ENCODE measurements around the gene ENAH.

Gene ENAH

DNA sequence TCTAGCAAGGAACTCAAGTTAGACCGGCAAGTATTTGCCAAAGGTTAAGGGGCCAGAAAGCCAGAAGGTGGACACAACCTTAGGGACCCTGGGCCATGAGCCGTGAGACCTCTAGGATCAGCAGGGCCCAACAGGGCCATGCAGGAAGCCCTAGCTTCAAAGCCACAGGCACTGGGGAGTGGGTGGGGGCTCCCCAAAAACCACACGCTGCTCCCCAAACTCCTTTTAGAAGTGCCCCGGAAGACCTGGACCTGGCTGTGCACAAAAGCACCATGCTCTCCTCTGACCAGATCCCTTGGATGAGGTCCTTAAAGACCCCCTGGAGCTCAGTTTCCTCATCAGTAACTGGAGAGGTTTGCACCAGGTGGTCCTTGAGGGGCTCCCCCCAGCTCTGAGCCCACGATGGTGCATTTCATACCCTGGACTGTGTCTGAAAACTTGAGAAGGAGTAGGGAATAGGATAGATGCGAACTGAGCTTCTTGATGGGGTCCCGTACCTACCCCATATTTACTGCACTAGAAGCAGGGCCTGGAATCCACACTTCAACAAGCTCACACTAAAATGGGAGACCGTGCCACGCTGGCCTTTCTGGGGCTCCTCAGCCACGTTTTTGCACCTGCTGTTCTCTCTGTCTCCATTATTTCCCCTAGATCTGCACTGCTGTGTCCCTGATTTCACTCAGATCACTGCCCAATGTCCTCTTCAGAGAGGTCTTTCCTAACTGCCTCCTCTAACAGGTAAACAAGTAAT is 184.5 kb downstream of the ENAH start:
- DNase-seq: peak in 1 of 2 donors; percentile 29

DNA sequence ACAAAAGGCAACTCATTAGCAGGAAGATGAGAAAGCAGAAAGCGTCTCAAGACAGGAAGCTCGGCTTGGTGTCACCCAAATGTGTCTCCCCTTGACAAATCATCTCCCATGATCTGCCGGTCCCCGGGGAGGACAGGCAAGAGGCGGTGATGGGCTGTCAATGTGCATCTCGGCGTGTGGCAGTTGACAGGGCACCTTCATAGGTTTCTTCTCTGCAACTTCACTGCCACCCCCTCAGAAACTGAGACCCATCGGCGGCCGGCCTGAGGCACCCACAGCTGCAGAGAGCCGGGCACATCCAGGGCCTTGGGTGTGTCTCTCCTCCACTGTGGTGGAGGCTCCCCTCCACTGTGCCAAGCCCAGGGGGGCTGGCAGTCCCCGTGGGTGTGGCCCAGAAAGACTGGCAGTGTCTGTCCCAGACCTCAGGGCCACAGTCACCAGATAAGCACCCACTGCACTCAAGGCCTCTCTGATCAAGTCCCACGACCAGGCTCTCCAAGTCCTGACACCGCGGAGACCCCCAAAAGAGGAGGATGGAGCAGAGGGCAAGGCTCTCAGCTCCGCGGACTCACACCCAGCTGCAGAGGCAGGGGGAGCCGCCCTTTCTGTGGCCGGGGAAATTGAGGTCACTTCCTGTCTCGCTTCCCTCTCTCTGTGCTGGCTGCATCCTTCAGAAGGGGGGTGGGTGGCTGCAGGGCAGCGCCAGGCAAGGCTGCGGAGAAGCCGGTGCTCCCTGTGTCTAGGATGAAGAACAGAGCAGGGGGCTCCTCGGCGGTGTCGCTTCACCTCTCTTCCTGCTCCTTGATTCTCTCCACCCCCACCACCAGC is 185.5 kb downstream of the ENAH start:
- peak; percentile 84 to 87 for DNase-seq

DNA sequence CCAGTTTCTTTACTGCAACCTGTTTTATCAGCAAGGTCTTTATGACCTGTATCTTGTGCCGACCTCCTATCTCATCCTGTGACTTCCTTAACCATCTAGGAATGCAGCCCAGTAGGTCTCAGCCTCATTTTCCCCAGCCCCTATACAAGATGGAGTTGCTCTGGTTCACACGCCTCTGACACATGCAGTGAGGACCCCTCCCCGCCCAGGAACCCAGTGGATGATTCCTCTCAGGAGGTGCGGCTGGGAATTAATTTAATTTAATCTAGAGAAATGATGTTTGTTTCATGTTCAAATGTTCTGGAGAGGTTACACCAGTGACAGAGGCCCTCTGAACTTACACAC is 186.1 kb downstream of the ENAH start:
- DNase-seq: no peak

DNA sequence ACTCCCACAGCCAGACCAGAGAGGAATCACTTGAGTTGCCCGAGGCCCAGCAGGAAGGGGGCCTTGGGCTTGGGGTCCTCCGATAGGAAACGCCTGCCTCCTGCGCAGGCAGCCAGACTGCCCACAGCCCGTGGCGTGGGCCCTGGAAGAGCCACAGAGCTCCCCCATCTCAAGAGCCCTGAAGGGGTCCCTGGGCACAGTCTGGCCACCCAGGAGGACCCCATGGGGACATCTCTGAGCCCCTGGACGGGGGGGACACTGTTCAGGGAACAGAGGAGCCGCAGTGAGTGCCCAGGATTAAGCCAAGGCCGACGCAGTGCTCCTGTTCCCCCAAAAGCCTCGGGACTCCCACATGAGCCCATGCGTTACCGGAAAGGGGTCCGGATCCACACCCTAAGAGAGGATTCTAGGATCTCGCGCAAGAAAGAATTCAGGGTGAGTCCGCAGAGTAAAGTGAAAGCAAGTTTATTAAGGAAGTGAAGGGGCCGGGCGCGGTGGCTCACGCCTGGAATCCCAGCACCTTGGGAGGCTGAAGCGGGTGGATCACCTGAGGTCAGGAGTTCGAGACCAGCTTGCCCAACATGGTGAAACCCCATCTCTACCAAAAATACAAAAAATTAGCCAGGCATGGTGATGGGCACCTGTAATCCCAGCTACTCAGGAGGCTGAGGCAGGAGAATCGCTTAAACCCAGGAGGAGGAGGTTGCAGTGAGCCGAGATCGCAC is 187.0 kb downstream of the ENAH start:
- no peak for DNase-seq

DNA sequence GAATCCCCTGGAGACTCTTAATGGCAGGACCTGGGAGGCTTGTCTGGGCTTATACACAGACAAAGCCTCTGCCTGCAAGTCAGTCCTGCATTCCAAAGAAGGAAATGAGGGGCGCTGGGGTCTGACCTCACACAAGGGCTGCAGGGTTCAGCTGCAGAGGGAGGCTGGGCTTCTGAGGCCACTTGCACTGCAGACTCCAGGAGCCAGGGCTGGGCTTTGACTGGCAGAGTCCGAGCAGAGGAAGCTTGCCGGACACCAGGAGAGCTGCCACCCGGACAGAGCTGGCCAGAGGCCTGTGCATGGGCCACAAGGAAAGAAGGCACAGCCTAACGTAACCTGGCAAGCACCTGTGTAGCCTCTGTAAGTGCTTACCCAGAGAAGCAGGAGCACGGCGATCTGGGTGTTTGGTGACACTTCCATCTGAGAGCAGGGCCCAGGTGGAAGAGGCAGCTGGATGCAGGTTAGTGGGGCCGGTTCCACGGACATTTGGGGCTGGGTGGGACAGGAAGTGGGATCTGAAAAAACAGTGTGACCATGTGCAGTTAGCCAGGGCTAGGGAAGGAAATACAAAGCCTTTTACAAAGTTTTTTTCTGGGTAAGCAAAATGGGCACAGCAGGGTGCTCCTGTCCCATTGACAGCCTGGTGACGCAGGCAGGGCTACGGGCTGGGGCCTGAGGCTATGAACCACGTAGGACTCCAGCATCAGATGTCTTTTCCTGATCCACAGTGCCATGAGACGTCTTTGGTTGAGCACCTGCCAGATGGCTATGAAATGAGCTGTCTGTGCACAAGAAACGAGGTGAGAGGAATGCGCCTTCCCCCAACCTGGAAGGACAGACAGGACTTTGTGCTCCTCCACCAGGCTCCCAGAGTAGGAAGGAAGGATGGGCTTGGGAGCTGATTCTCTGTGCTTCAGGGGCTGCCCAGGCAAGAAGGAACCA is 187.8 kb downstream of the ENAH start:
- DNase-seq: no peak

DNA sequence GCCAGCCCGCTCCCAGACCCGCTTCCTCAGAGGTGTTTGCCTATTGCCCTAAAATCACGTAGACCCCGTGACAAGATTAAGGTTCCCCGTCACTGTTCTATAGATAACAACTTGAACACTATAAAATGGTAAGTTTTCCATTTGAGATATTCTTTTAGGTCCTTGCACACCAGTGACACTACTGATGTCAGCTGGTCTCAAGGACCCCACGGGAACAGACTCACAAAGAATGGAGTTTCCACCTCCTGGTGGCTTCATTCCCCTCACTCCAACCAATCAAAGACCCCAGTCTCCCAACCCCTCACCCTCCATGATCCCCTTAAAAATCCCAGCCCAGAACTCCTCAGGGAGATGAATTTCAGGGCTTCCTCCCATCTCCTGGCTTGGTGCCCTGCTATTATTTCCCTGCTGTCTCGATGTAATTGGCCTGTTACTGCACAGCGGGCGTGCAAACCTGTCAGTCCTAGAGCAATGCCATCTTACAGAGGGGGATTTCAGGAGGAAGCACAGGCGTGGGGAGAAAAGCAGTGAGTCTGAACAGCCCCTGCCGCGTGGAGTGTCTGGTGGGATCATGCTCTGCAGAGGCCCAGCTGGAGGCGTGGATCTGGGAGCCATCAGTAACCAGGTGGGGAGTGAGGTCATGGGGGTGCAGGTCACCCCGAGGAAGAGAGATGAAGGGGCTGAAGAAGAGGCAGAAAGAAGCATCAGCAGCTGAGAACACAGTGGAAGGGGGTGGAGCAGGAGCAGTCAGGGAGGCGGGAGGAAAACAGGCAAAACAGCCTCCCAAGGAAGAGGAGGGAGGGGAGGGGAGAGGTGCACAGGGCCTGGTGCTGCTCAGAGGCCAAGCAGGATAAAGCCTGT is 190.0 kb downstream of the ENAH start:
- no peak for DNase-seq

DNA sequence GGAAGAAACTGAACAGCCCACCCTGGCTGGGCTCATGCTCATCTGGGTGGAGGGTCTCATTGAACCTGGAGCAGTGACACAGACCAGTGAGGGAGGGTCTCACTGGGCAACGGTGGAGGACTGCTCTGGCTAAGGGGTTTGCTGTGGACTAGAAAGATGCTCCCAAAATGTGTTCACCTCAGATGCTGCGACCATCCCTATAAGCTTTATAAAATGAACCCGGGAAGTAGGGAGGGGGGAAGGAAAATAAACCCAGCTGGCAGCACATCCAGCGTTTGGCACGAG is 190.6 kb downstream of the ENAH start:
- DNase-seq: no peak

DNA sequence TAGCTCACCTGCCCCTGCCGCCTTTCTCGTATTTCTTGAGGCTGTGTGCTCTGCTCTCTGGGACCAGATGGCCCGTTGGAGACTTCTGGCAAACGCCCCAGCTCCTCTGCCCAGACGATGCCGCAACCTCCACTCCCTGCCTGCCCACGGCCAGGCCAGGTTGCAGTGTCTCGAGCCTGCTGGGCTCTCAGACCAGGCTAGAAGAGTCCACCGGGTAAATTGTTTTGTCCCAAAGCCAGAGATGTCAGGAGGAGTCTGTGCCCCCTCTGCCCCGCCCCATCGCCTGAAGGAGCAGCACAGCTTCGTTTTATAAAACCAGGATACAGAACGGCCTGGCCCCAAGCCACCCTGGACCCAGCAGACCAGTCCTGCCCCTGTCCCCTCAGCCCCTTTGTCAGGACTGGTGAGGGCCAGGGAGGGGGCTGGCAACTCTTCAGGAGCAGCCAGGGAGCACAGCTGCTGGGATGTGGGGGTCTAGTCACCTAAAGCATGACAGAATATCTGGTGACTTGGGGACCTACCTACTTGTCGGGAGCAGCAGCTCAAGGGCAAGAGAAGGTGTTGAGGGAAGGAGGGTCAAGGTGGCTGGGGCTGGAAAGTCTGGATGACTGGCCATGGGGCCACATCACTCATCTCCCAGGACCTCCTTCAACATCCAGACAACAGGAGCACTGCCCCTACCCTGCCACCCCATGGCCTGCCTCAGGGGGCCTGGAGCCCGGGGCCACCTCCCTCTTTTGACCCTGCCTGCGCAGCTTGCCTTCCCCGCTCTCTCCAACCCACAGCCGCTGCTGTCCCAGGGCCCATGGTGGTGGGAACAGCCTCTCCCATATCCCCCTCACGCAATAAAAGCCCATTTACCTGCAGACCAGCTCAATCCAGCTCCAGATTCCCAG is 191.1 kb downstream of the ENAH start:
- no peak for DNase-seq

DNA sequence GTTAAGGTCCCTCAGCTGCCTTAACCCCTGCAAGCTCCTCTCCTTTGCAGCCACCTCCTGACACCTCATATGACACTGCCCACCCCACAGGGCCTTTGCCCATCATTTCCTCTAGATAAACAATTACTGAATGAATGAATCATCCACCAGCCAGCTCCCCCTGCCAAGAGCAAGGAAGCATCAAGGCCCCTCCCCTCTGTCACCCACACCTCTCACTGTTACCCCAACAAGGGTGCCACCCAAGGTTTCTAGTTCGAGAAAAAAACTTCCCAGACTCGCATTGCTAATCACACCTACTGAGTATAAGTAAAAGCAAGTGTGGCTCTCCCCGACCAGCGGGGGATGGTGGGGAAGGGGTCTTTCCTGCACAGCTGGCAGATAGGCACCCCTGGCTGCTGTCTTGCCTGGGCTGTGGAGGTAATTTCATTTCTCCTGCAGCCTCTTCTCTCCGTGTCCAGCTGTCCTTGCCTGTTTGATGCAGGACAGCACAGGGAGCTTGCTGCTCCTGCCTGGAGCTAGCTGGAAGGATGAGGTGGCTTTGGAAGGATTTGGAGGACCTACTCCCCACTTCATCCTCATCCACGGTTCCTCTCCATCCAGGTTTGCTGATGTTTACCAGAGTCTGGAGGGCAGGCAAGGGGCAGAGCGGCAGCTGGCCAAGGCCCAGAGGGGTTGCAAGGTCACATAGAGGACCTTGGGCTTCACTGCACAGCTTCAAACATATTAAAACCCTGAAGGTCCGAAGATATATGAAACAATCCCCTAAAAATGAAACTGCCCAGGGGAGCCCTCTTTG is 192.0 kb downstream of the ENAH start:
- peak; percentile 68 to 74 for DNase-seq

DNA sequence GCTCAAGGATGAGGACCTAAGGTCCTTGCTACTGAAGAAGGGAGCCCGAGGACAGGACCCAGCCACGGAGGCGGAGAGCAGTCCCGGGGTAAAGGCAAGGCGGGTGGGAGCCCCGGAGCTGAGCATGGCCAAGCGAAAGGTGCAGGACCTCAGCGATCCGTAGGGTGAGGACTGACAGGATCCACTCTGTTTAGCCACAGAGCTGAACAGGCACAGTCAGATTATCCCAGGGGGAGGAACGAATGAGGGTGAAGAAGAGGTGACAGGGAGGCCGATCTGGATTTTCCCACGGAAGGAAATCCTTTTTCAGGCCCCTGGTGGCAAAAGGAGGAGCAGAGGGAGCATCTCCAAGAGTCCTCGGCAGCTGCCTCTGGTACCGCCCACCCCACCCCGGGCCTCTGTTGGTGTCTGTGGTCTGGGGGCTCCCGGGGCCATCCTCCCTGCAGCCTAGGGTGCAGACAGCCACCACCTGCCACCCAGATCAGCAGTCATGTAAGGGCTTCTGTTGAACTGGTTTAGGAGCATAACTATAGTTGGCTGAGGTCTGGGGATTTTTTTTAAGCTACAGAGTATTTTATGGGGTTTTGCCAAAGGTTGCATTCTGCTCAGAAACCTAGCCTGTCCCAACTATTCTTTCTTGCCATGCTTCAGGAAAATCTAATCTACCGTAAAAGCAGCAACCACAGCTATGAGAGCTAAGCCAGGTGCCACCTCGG is 192.7 kb downstream of the ENAH start:
- no peak for DNase-seq

DNA sequence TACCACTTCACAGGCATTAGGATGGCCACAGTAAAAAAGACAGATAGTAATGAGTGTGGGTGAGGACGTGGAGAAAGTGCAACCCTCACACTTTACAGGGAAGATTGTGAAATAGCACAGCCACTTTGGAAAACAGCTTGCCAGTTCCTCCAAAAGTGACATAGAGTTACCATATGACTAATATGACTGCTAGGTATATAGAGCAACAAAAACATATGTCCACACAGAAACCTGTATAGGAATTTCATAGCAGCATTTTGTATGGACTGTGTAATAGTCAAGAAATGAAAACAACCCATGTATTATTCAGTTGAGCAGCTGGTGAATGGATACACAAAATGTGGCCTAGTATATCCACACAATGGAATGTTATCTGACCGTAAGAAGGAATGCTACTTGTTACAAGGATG is 194.7 kb downstream of the ENAH start:
- no peak for DNase-seq

DNA sequence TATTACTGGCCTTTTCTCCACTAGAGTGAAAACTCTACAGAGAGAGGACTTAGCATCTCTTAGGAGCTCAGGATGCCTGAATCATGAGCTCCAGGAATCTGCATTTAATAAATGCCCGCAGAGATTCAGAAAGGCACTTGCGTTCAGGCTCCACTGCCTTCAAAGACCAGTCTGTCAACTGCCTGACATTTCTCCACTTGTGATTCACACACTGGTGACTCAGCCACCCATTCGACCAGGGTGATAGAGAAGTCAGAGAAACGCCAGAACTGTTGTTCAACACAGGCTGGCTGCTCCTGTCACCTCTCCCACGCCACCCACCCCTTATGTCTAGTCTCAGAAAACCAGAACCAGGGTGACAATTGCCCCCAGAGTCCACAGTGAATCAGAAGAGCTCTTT is 198.2 kb downstream of the ENAH start:
- DNase-seq: peak; percentile 57 to 74

DNA sequence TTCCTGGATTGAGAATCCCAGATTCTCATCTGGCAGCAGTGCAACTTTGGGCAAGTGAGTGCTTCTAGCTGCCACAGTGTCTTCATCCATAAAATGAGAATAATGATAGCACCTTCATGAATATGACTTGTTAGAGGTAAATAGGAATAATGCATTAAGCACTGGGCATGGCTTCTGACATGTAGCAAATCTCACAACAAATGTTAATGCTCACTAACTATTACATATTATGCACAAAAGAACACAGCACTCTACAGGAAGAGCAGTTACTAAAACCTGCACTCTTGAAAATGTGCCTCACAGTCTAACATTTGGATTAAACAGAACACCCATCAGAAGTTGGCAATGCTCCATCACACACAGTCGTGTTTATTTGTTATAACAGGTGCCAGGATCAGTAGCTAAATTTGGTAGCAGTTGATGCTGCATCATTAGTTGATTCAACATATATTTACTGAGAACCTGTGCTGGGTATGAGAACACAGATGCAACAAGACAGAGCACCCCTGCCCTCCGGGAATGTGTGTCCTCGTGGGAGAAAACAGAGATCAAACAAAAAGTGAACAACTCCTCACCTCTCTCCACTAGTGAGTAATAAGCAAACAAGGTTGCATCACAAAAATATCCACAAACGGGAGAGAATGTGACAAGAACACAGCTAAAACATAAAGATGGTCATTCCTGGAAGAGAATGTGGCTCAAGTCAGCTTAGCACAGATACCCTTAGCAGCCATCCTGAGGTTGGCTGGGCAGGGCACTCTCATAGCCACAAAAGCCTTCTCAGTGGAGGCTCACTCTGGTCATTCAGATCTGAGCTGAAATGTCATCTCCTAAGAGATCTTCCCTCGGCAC is 198.9 kb downstream of the ENAH start:
- DNase-seq: no peak

DNA sequence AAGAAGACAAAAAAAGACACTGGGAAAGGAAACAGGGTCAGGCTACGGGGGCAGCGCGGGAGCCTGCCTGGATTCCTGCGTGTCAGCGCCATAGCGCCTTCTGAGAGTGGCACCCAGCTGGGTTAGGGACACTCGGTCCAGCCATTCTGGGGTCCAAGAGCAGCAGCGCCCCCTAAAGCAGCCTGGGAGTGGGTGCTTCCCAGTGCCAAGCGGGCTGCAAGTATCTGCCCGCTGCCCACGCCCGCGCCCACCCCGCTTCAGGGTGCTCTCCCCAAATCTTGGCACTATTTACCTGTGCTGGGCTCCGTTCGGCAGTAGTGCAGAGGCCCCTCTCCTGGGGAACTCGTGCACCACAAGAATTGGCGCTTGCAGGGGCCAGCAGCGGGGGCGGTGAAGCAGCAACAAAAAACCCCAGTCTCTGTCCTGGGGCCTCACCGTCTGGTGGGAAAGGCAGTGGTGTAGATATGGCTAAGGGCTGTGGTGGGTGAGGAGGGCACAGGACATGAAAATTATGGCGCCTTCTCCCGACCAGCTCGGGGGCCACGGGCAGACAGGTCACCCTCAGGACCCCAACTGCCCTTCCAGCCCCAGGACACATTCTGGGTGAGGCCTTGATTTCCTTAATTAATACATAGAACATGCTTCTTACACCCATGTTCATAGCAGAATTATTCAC is 200.9 kb downstream of the ENAH start:
- no peak for DNase-seq

DNA sequence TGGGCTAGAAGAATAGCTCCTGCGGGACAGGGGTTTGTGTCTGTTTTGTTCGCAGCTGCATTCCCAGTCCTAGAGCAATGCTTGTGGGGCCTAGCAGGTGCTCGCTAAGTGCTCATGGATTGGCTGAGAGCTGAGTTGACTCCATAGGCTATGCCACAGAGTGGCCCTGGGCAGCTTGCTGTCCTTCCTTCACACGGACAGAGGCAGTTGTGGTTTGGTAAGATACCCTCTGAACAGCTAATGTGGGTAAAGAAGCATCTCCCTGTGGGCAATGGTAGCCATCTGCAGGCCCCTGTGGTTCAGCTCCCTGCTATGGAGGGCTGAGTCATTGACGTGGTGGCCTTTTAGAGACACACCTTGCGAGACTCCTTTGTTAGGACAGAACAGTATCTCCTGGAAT is 201.6 kb downstream of the ENAH start:
- DNase-seq: no peak

DNA sequence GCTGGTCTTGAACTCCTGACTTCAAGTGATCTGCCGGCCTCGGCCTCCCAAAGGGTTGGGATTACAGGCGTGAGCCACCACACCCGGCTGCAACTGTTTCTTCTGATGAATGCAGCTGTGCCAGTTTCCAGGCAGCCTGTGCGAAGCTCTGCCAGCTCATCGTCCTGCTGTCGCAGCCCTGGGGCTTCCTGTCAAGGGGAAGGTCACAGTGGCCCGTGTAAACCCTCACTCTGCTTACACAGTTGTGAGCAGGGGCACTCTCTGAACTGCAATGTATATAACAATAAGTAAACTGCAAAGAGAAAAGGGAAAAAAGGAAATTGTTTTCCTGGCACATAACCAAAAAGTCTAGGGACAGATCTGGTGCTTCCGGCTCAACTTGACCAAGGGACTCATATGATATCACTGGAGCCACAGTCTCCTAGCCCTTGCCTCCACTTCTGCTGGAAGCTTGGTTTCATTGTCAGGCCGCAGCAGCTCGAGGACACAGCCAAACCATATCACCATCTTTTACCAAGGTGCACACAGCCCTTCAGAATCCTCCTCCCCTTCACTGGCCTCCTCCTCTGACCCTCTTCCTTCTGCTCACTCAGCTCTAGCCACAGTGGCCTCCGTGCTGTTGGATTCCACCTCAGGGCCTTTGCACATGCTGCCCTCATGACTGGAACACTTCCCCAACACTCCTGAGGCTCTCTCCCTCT is 202.3 kb downstream of the ENAH start:
- DNase-seq: peak in 1 of 2 donors; percentile 45

DNA sequence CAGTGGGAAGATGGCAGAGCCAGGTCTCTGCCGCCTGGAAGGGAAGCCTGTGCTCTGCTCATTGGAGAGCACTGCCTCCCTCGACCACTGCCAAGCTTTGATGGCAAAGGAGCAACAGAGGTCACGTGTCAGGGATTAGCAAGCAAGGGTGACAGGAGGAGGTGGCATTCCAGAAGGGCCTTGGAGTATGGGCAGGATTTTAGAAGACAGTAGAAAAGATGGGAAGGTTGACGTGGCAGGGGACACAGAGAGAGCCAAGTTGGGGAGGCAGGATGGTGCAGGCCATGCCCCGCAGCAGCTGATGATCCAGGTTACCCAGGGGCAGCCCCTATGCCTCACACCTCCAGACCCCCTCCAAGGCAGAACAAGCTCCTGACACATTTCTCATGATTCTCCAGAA is 203.1 kb downstream of the ENAH start:
- no peak for DNase-seq

Data from CD4-positive, alpha-beta T cell treated with Interleukin-1 beta for 1 hour (primary cell).